Measurements from ENCODE around the gene ZNF366.

Gene ZNF366

DNA sequence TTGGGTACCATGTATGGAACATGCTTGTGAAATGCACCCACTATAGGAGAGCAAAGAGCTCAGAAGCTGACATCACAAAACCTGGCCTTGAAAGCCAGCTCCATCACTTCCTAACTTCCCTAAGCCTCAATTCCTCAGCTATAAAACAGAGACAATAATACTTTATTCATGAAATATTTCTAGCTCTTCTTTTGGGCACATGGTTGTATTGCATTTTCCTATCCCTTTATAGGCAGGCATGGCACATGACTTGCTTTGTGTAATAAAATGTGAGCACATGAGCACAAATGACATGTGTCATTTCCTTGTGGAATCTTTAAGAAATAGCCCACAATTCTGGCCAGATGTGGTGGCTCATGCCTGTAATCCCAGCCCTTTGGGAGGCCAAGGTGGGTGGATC is 18.5 kb downstream of the ZNF366 start:
- no peak for DNase-seq (ENCODE audit: low read depth in 2 of 2)

- DNase-seq (ENCODE audit: low read depth in 2 of 2), result no peak
These were observed 20.0 kb downstream of the ZNF366 start for GRCh38 chr5:72487177-72487576.

- DNase-seq (ENCODE audit: low read depth in 2 of 2), result no peak
These were observed 20.8 kb downstream of the ZNF366 start for GRCh38 chr5:72486371-72486770.

DNA sequence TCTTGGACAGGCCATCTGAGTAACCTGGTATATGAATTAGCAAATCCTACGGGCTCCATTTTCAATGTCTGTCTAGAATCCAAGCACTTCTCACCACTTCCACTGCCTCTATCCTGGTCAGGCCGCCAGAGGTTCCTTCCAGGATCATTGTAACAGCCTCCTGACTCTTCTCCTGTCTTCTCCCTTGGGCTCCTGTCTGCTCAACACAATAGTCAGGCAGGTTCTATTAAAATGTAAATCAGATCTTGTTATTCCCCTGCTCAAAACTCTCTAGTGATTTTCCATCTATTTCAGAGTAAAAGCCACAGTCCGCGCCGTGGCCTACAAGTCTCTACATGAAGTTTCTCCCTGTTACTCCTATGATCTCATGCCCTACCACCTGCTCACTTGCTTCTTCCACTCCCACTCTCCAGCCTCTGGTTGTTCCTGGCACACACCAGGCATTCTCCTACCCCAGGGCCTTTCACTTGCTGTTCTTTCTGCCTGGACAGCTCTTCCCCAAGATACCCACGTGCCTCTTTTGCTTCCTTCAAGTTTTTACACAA is 21.7 kb downstream of the ZNF366 start:
- DNase-seq (ENCODE audit: low read depth in 2 of 2), result no peak

GRCh38 chr5:72482046-72482445 is 25.2 kb downstream of the ZNF366 start:
- no peak for DNase-seq (ENCODE audit: low read depth in 2 of 2)

- no peak for DNase-seq (ENCODE audit: low read depth in 2 of 2)
These were observed 26.4 kb downstream of the ZNF366 start for GRCh38 chr5:72480841-72481240.

GRCh38 chr5:72479921-72480320 is 27.3 kb downstream of the ZNF366 start:
- DNase-seq (ENCODE audit: low read depth in 2 of 2), result no peak

- DNase-seq (ENCODE audit: low read depth in 2 of 2), result no peak
These were observed 28.5 kb downstream of the ZNF366 start for GRCh38 chr5:72478684-72479083.

- no peak for DNase-seq (ENCODE audit: low read depth in 2 of 2)
These were observed 28.9 kb downstream of the ZNF366 start for GRCh38 chr5:72478276-72478675.

DNA sequence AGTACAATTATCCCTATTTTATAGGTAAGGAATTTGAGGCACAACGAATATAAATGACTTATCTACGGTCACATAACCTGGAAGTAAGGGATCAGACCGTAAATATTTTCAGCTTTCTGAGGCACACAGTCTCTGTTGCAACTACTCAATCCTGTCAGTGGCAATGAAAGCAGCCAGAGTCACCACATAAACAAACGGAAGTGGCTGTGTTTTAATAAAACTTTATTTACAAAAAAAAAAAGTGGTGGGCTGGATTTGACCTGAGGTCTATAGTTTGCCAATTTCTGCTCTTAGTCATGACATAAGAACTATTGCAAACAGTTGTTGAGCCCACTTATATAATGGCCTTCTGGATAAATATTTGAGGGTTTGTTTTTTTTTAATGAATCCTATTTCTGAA is 29.6 kb downstream of the ZNF366 start:
- no peak for DNase-seq (ENCODE audit: low read depth in 2 of 2)

DNA sequence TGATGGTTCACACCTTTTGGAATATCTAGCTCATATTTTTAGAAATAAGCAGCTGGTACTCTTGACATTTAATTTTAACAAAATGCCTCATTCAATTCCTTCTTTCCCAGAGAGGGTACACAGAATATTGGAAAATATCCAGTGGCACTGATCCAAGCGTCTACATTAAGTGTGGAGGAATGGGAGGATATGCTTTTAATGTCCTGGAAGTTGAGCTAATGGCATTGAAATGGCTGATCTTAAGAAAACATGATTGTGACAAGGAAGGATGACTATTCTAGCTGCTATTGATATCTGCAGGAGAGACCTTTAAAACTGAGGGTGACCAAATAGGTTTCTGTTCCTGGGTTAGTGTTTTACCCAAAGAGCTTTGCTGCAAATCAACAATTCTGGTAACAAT is 30.0 kb downstream of the ZNF366 start:
- no peak for DNase-seq (ENCODE audit: low read depth in 2 of 2)

- no peak for DNase-seq (ENCODE audit: low read depth in 2 of 2)
These were observed 30.5 kb downstream of the ZNF366 start for GRCh38 chr5:72476721-72477120.

GRCh38 chr5:72476275-72476674 is 30.9 kb downstream of the ZNF366 start:
- no peak for DNase-seq (ENCODE audit: low read depth in 2 of 2)

GRCh38 chr5:72474516-72474915 is 32.7 kb downstream of the ZNF366 start:
- no peak for DNase-seq (ENCODE audit: low read depth in 2 of 2)

- no peak for DNase-seq (ENCODE audit: low read depth in 2 of 2)
These were observed 33.1 kb downstream of the ZNF366 start for GRCh38 chr5:72474046-72474500.

- DNase-seq (ENCODE audit: low read depth in 2 of 2), result no peak
These were observed 34.4 kb downstream of the ZNF366 start for GRCh38 chr5:72472666-72473422.

DNA sequence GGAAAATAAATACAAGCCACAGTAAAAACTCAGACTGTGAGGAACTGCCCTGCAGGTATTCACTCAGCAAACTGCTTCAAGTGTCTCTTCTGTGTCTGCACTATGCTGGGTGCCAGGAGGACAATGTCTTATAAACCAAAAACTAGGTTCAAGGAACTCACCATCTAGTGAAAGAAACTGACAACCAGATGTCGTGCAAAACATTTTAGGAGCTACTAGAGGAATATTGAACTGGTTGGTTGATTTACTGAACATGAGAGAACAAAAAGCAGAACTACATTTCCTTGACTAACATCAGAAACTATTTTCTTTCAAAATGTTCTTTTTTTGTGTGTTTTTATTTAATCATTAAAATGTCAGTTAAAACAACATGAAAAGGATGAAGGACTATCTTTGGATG is 35.2 kb downstream of the ZNF366 start:
- DNase-seq (ENCODE audit: low read depth in 2 of 2), result no peak

- no peak for DNase-seq (ENCODE audit: low read depth in 2 of 2)
These were observed 36.4 kb downstream of the ZNF366 start for GRCh38 chr5:72470826-72471225.

DNA sequence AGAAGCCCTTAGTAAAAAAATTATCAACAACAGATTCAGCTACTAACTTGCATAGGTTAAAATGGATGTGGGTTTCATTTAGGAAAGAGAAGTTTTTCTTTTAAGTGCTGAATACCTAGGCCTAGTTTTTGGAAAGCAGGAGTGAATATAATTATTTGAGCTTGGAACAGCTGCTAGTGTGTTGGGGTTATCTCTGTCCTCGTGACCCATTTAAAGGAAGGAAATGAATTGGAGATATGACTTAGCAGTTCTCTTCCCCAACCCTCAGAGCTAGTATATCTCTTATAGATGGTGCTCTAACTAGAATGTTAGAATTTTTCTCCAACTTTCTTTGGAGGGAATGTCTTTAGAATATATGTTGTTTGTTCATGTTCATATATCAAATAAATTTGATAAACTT is 38.6 kb downstream of the ZNF366 start:
- DNase-seq (ENCODE audit: low read depth in 2 of 2), result no peak

GRCh38 chr5:72468024-72468423 is 39.2 kb downstream of the ZNF366 start:
- no peak for DNase-seq (ENCODE audit: low read depth in 2 of 2)

GRCh38 chr5:72467461-72467860 is 39.7 kb downstream of the ZNF366 start:
- no peak for DNase-seq (ENCODE audit: low read depth in 2 of 2)

- no peak for DNase-seq (ENCODE audit: low read depth in 2 of 2)
These were observed 41.3 kb downstream of the ZNF366 start for GRCh38 chr5:72465601-72466563.

DNA sequence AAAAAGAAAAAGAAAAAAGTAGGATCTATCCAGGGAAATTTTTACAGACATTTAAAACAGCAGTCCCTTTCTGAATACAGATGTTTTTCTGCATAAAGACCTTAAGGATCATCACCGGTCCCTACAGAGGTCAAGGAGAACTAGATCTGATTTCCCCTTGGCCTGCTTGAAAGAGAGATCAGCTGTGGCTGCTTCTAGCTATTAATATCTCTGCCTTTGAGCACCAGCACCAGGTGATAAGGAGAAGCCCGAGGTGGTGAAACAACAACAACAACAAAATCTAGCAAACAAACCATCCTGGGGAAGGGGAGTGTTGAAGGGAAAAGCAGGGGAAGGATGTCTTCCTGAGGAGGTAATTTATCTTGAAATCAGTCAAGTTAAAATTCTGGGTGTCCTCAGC is 42.1 kb downstream of the ZNF366 start:
- DNase-seq (ENCODE audit: low read depth in 2 of 2), result no peak

Data from stimulated activated CD4-positive, alpha-beta T cell treated with anti-CD3 and anti-CD28 coated beads, Interleukin-1b, Interleukin-23, amount 100 ng/mL, for 1 hour (primary cell).